Keratinocyte (primary cell): ENCODE measurements around the gene C14orf39. TPM values are rescaled to one million over a fixed set of nuclear protein-coding genes. Genes with fewer than 3 reads are reported as not detected.
A peak's percentile ranks its signal among the peaks of the same experiment; 100 is the strongest.

ENCODE experiments used
- DNase-seq: peaks from one replicate; pipeline ENCODE4 v3.0.0-alpha.2; 2011; ENCODE audit warnings: low read depth, missing footprints, low spot score
- FAIRE-seq: peaks from 2 replicates; lab custom pipeline; 2011; peaks lifted over from hg19 to GRCh38; lab: Jason Lieb, UNC
- H2AFZ ChIP-seq: 2 replicates; pipeline ENCODE4 v1.6.0; 2012; ENCODE audit warnings: low read length, control low read depth, inconsistent platforms; ENCODE audit not compliant: control insufficient read depth
- H3K27ac ChIP-seq: 2 replicates; pipeline ENCODE4 v1.5.1; 2011; ENCODE audit warnings: low read length; ENCODE audit not compliant: control insufficient read depth, insufficient read depth
- H3K27me3 ChIP-seq: 3 replicates; pipeline ENCODE4 v1.6.0; 2011; ENCODE audit warnings: low read length; ENCODE audit not compliant: control insufficient read depth, insufficient read depth; ENCODE audit errors: extremely low read depth
- H3K36me3 ChIP-seq, 2 experiments: 2 replicates in 1 of 2; 3 replicates in 1 of 2; pipeline ENCODE4 v1.5.1; 2011; ENCODE audit warnings: low read length in 2 of 2, mild to moderate bottlenecking in 1 of 2; ENCODE audit not compliant: control insufficient read depth in 2 of 2, insufficient read depth in 2 of 2; ENCODE audit errors: extremely low read depth in 1 of 2
- H3K4me1 ChIP-seq: 3 replicates; pipeline ENCODE4 v1.5.1; 2011; ENCODE audit warnings: low read length; ENCODE audit not compliant: control insufficient read depth, insufficient read depth; ENCODE audit errors: extremely low read depth
- H3K4me2 ChIP-seq: 3 replicates; pipeline ENCODE4 v1.6.0; 2011; ENCODE audit warnings: low read depth, low read length; ENCODE audit not compliant: control insufficient read depth, insufficient read depth; ENCODE audit errors: extremely low read depth
- H3K4me3 ChIP-seq, 3 experiments: fragments of 200-600 bp in 1 of 3; sonication (generic) in 1 of 3; 2 replicates in 2 of 3; 3 replicates in 1 of 3; pipeline ENCODE4 v1.5.1; 2011 to 2016; ENCODE audit warnings: low read length in 3 of 3, mild to moderate bottlenecking in 3 of 3, control low read depth in 2 of 3, inconsistent platforms in 1 of 3, low read depth in 1 of 3, mixed read lengths in 1 of 3, mixed run types in 1 of 3, moderate library complexity in 1 of 3; ENCODE audit not compliant: control insufficient read depth in 2 of 3, insufficient read depth in 2 of 3; ENCODE audit errors: extremely low read depth in 1 of 3
- H3K79me2 ChIP-seq: 2 replicates; pipeline ENCODE4 v1.6.0; 2012; ENCODE audit warnings: low read length; ENCODE audit not compliant: control insufficient read depth, insufficient read depth
- H3K9ac ChIP-seq: 3 replicates; pipeline ENCODE4 v1.6.0; 2011; ENCODE audit warnings: low read length; ENCODE audit not compliant: control insufficient read depth, insufficient read depth; ENCODE audit errors: extremely low read depth
- H3K9me1 ChIP-seq: 3 replicates; pipeline ENCODE4 v1.6.0; 2011; ENCODE audit warnings: low read length; ENCODE audit not compliant: control insufficient read depth, insufficient read depth; ENCODE audit errors: extremely low read depth
- H3K9me3 ChIP-seq: 2 replicates; pipeline ENCODE4 v1.5.1; 2012; ENCODE audit warnings: low read depth, low read length; ENCODE audit not compliant: control insufficient read depth
- H4K20me1 ChIP-seq: 3 replicates; pipeline ENCODE4 v1.6.0; 2011; ENCODE audit warnings: low read length; ENCODE audit not compliant: control insufficient read depth, insufficient read depth; ENCODE audit errors: extremely low read depth
- CTCF ChIP-seq, 3 experiments: IDR thresholded peaks in 1 of 3; conservative IDR thresholded peaks in 1 of 3; optimal IDR thresholded peaks in 1 of 3; 2 replicates in 2 of 3; 3 replicates in 1 of 3; pipeline versions ENCODE3 to v1.5.1; 2011; ENCODE audit warnings: low read length in 3 of 3, mild to moderate bottlenecking in 3 of 3, moderate library complexity in 2 of 3, control low read depth in 1 of 3, inconsistent platforms in 1 of 3; ENCODE audit not compliant: insufficient read depth in 2 of 3; ENCODE audit errors: extremely low read depth in 1 of 3
- EZH2 ChIP-seq: IDR thresholded peaks from one replicate; pipeline ENCODE4 v1.6.1; 2012; ENCODE audit warnings: inconsistent platforms, mild to moderate bottlenecking, low read length, moderate library complexity
- dilution Hi-C: fragments of 300-500 bp; cut with MboI; formaldehyde crosslinking; loops from one replicate; pipeline ENCODE4 v1.7.0; 2020; ENCODE audit warnings: low sequenced_read_pairs; ENCODE audit not compliant: extremely low pct_ligation_motif_present
- polyA minus RNA-seq, 3 experiments: library from RNA; depleted of rRNA, polyadenylated mRNA; stranded (reverse); fragments of >200 nt; gene quantifications; 1 replicate in 1 of 3; 2 replicates in 1 of 3; 3 replicates in 1 of 3; pipeline ENCODE4 v1.2.3, GENCODE V29; 2011
- polyA plus RNA-seq, 5 experiments: library from polyadenylated mRNA; depleted of rRNA in 3 of 5; stranded (reverse) in 3 of 5; stranded (forward) in 1 of 5; unstranded in 1 of 5; fragments of >200 nt; gene quantifications; 1 replicate in 1 of 5; 2 replicates in 3 of 5; 3 replicates in 1 of 5; pipeline versions ENCODE4 v1.2.1 to v1.2.3, GENCODE V29; 2011 to 2012; ENCODE audit warnings: missing spikeins in 2 of 5, low read depth in 1 of 5, low replicate concordance in 1 of 5

The C14orf39 gene, protein sequence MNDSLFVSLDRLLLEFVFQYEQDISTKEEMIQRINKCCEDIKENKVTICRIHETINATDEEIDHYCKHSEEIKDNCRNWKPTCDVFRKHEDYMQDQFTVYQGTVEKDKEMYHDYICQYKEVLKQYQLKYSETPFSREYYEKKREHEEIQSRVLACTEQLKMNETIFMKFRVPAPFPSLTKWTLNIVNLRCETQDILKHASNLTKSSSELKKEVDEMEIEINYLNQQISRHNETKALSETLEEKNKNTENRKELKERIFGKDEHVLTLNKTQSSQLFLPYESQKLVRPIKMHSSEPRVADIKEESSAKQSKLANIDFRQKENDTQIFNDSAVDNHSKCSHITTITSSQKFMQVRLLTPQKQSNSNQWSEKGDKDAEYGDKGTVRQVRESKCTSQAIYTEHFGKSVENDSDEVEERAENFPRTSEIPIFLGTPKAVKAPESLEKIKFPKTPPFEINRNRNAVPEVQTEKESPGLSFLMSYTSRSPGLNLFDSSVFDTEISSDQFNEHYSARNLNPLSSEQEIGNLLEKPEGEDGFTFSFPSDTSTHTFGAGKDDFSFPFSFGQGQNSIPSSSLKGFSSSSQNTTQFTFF
- polyA plus RNA-seq (not detected in 3 replicates), polyA minus RNA-seq (not detected in 3 replicates)
- polyA plus RNA-seq (2011; ENCODE audit: low read depth) = not detected
- polyA plus RNA-seq (2011; cell fraction: cytosol; rRNA removed) = not detected in 2 replicates
- polyA plus RNA-seq (2011; cell fraction: nucleus; rRNA removed) = not detected in 2 replicates
- polyA plus RNA-seq (2012; ENCODE audit: low replicate concordance) = not detected in 2 replicates
- not detected for polyA minus RNA-seq (2011; cell fraction: cytosol; rRNA and poly(A)+ RNA removed)
- polyA minus RNA-seq (2011; cell fraction: nucleus; rRNA and poly(A)+ RNA removed) = not detected in 2 replicates

- Histone ChIP-seq H3K27ac (no peak within 1 kb of the TSS), H3K4me2 (no peak within 1 kb of the TSS), H3K36me3 (no peaks in the 10 kb centered on the region), H3K9me1 (no peaks in the 10 kb centered on the region), H3K79me2 (no peaks in the 10 kb centered on the region), H3K9me3 (no peaks in the 10 kb centered on the region), H2AFZ (no peak within 1 kb of the TSS), H3K9ac (no peak within 1 kb of the TSS), H4K20me1 (no peaks in the 10 kb centered on the region), H3K4me3 (no peak within 1 kb of the TSS), H3K4me1 (no peaks in the 10 kb centered on the region), H3K27me3 (peaks cover 23% of the 10 kb centered on the region)
- DNase-seq = no peak
- FAIRE-seq = no peak
- dilution Hi-C loops = no loop called here
- TF ChIP-seq CTCF (optimal IDR thresholded peaks at IDR 0.05 in 1 of 3, IDR thresholded peaks at IDR 0.05 in 1 of 3, conservative IDR thresholded peaks at IDR 0.05 in 1 of 3; ENCODE audit: extremely low read depth in 1 of 3, insufficient read depth in 2 of 3, low read length in 3 of 3) = no peak
- peak; percentile 38 for TF ChIP-seq EZH2
These were observed at the start of gene C14orf39 for GRCh38 chr14:60485598-60486251. Gene C14orf39 (minus strand): TSS chr14:60486063. CDS start chr14:60485078, 985 bp downstream.

DNA sequence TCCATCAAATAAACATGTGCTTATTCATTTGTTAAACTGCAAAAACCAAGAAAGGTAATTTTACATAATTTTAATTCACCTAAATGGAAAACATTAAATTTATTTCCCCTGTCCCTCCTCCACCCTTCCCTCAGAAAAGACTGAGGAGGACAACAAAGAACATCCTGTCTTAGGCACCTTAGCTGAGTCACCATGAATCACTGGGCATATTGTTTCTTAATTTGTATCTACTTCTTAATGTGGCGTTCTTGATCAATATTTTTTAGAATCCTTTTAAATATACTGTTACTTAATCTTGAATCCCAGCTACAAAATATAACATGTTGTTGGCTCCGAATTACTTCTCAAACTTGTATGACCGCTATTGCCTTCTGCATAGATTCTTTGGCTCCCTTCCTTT, 46.6 kb upstream of the C14orf39 start:
- peaks cover 8% of the 10 kb centered on the region for H3K4me1 ChIP-seq
- H3K36me3 ChIP-seq = no peaks in the 10 kb centered on the region
- H3K79me2 ChIP-seq = no peaks in the 10 kb centered on the region
- no peak overlapping the region for H3K27ac ChIP-seq
- H3K4me3 ChIP-seq = no peak overlapping the region
- no peaks in the 10 kb centered on the region for H3K9me3 ChIP-seq
- H4K20me1 ChIP-seq = no peaks in the 10 kb centered on the region
- no peak overlapping the region for H3K9ac ChIP-seq
- no peaks in the 10 kb centered on the region for H3K27me3 ChIP-seq
- no peak overlapping the region for H2AFZ ChIP-seq
- peak; percentile 7 for DNase-seq
- TF ChIP-seq EZH2 (no peak), CTCF (optimal IDR thresholded peaks at IDR 0.05 in 1 of 3, IDR thresholded peaks at IDR 0.05 in 1 of 3, conservative IDR thresholded peaks at IDR 0.05 in 1 of 3; ENCODE audit: extremely low read depth in 1 of 3, insufficient read depth in 2 of 3, low read length in 3 of 3) (no peak)
- H3K4me2 ChIP-seq = peak overlapping the region; percentile 36
- dilution Hi-C loops = no loop called here
- H3K9me1 ChIP-seq = no peaks in the 10 kb centered on the region
- peak; percentile 90 for FAIRE-seq
